GM23338 (cell line): ENCODE data around the gene UCK1. TPM values are rescaled to one million over a fixed set of nuclear protein-coding genes. Genes with fewer than 3 reads are reported as not detected.

ENCODE experiments used
- ATAC-seq: fragments of 200-7000 bp; cut with Tn5 transposase; 3 replicates; pipeline ENCODE4 v1.9.1; 2020
- DNase-seq: peaks from one replicate; pipeline ENCODE4 v3.0.0-alpha.2; 2015; ENCODE audit warnings: low spot score
- H2AFZ ChIP-seq: fragments of 200-600 bp; sonication (generic); 2 replicates; pipeline ENCODE4 v1.8.0; 2016; ENCODE audit warnings: antibody characterized with exemption, mild to moderate bottlenecking, moderate library complexity
- H3F3A ChIP-seq: fragments of 200-600 bp; sonication (generic); replicated peaks from 2 replicates; pipeline ENCODE4 v1.8.0; 2017; ENCODE audit warnings: antibody characterized with exemption, mixed run types, low read depth
- H3K27ac ChIP-seq: fragments of 200-600 bp; sonication (generic); 2 replicates; pipeline ENCODE4 v1.6.1; 2016; ENCODE audit warnings: low read depth
- H3K27me3 ChIP-seq: fragments of 200-600 bp; sonication (generic); 2 replicates; pipeline ENCODE4 v1.8.0; 2016; ENCODE audit warnings: mild to moderate bottlenecking, mixed run types, moderate library complexity; ENCODE audit not compliant: insufficient read depth
- H3K36me3 ChIP-seq: fragments of 200-600 bp; sonication (generic); 2 replicates; pipeline ENCODE4 v1.8.0; 2016; ENCODE audit warnings: mild to moderate bottlenecking; ENCODE audit not compliant: insufficient read depth
- H3K4me1 ChIP-seq: fragments of 200-600 bp; sonication (generic); 2 replicates; pipeline ENCODE4 v1.8.0; 2016; ENCODE audit warnings: mild to moderate bottlenecking, moderate library complexity; ENCODE audit not compliant: insufficient read depth
- H3K4me2 ChIP-seq: fragments of 200-600 bp; sonication (generic); 2 replicates; pipeline ENCODE4 v1.7.1; 2017; ENCODE audit warnings: mixed run types
- H3K4me3 ChIP-seq: fragments of 200-600 bp; sonication (generic); 2 replicates; pipeline ENCODE4 v1.6.1; 2016; ENCODE audit warnings: mixed run types
- H3K79me2 ChIP-seq: fragments of 200-600 bp; sonication (generic); replicated peaks from 2 replicates; pipeline ENCODE4 v1.8.0; 2017; ENCODE audit warnings: mild to moderate bottlenecking; ENCODE audit not compliant: insufficient read depth
- H3K9me2 ChIP-seq: fragments of 200-600 bp; sonication (generic); 2 replicates; pipeline ENCODE4 v1.8.0; 2017; ENCODE audit not compliant: insufficient read depth
- H4K20me1 ChIP-seq: fragments of 200-600 bp; sonication (generic); replicated peaks from 2 replicates; pipeline ENCODE4 v1.8.0; 2017; ENCODE audit warnings: mild to moderate bottlenecking; ENCODE audit not compliant: insufficient read depth
- H3K27ac Mint-ChIP-seq: 2 replicates; pipeline ENCODE4 v1.8.0; 2020; ENCODE audit warnings: inconsistent platforms, mild to moderate bottlenecking, moderate library complexity, mixed read lengths
- H3K27me3 Mint-ChIP-seq: 3 replicates; pipeline ENCODE4 v1.8.0; 2022; ENCODE audit warnings: low read depth, mild to moderate bottlenecking, moderate library complexity, mixed read lengths, inconsistent platforms; ENCODE audit not compliant: insufficient read depth, poor library complexity
- H3K36me3 Mint-ChIP-seq: 3 replicates; pipeline ENCODE4 v1.8.0; 2021; ENCODE audit warnings: low read depth, mild to moderate bottlenecking, inconsistent platforms, moderate library complexity, mixed read lengths
- H3K4me1 Mint-ChIP-seq: 3 replicates; pipeline ENCODE4 v1.8.0; 2020; ENCODE audit warnings: mild to moderate bottlenecking, inconsistent platforms, mixed read lengths
- H3K4me3 Mint-ChIP-seq: 3 replicates; pipeline ENCODE4 v1.8.0; 2021; ENCODE audit warnings: moderate library complexity, mild to moderate bottlenecking, inconsistent platforms, mixed read lengths
- H3K9me3 Mint-ChIP-seq: 3 replicates; pipeline ENCODE4 v1.8.0; 2020; ENCODE audit warnings: moderate library complexity, mild to moderate bottlenecking, inconsistent platforms, mixed read lengths
- CREB1 ChIP-seq: fragments of 250-450 bp; sonication (Bioruptor Pico); IDR thresholded peaks from 2 replicates; pipeline ENCODE4 v1.5.0; 2020; ENCODE audit warnings: low read depth, mild to moderate bottlenecking, moderate library complexity
- CTCF ChIP-seq, 2 experiments: fragments of 200-600 bp in 1 of 2; sonication (generic) in 1 of 2; conservative IDR thresholded peaks; 2 replicates each; pipeline versions ENCODE4 v1.5.1 to v1.6.1; 2016 to 2017; ENCODE audit warnings: antibody characterized with exemption in 2 of 2, low read depth in 2 of 2, mild to moderate bottlenecking in 2 of 2, moderate library complexity in 1 of 2
- ETS1 ChIP-seq: IDR thresholded peaks from 2 replicates; pipeline ENCODE4 v1.6.1; 2016; ENCODE audit warnings: antibody characterized with exemption
- EZH2 ChIP-seq: fragments of 200-600 bp; sonication (generic); IDR thresholded peaks from one replicate; pipeline ENCODE4 v1.8.0; 2017; ENCODE audit warnings: antibody characterized with exemption, mild to moderate bottlenecking, low read depth; ENCODE audit not compliant: unreplicated experiment
- EZH2phosphoT487 ChIP-seq: fragments of 200-600 bp; sonication (generic); IDR thresholded peaks from one replicate; pipeline ENCODE4 v1.8.1; 2018; ENCODE audit warnings: antibody characterized with exemption; ENCODE audit not compliant: unreplicated experiment
- JUNB ChIP-seq: IDR thresholded peaks from one replicate; pipeline ENCODE4 v1.6.1; 2016; ENCODE audit warnings: antibody characterized with exemption; ENCODE audit not compliant: unreplicated experiment
- NANOG ChIP-seq: IDR thresholded peaks from 2 replicates; pipeline ENCODE4 v1.6.1; 2016; ENCODE audit warnings: antibody characterized with exemption, borderline replicate concordance
- POLR2AphosphoS5 ChIP-seq: IDR thresholded peaks from 2 replicates; pipeline ENCODE4 v1.6.1; 2016; ENCODE audit warnings: antibody characterized with exemption, low read depth
- REST ChIP-seq: IDR thresholded peaks from one replicate; pipeline ENCODE4 v1.6.1; 2018; ENCODE audit warnings: antibody characterized with exemption; ENCODE audit not compliant: unreplicated experiment
- STAT1 ChIP-seq: IDR thresholded peaks from one replicate; pipeline ENCODE4 v1.6.1; 2016; ENCODE audit warnings: antibody characterized with exemption; ENCODE audit not compliant: unreplicated experiment
- ZNF114 ChIP-seq: fragments of 250-450 bp; sonication (Bioruptor Pico); IDR thresholded peaks from 2 replicates; pipeline ENCODE4 v1.5.0; 2020; ENCODE audit warnings: mild to moderate bottlenecking, moderate library complexity
- ZNF331 ChIP-seq: fragments of 250-450 bp; sonication (Bioruptor Pico); IDR thresholded peaks from 2 replicates; pipeline ENCODE4 v1.5.0; 2020; ENCODE audit warnings: low read depth, mild to moderate bottlenecking, moderate library complexity
- ZNF462 ChIP-seq: fragments of 250-450 bp; sonication (Bioruptor Pico); IDR thresholded peaks from 2 replicates; pipeline ENCODE4 v1.5.0; 2020; ENCODE audit warnings: mild to moderate bottlenecking, moderate library complexity
- polyA plus RNA-seq: library from polyadenylated mRNA; unstranded; fragments of >200 nt; fragmentation: Nextera tagmentation; extraction: Ambion mirVana; gene quantifications from 2 replicates; pipeline ENCODE4 v1.2.1, GENCODE V29; 2016
- total RNA-seq: library from RNA; depleted of rRNA; stranded (reverse); fragments of >200 nt; shearing (Covaris generic); gene quantifications from 2 replicates; pipeline ENCODE4 v1.2.3, GENCODE V29; 2014

Gene UCK1
- total and polyA plus RNA-seq, 2 experiments from 2014 or later, result 23.4 to 35.9 TPM

GRCh38 chr9:131566158-131566557 lies 35.1 kb upstream of the UCK1 start:
- no peak overlapping the region for H3K4me2 ChIP-seq
- TF ChIP-seq ZNF331 (CRISPR knock-in tag) (no peak), REST (no peak), POLR2AphosphoS5 (no peak), CTCF (conservative IDR thresholded peaks at IDR 0.05; ENCODE audit: low read depth in 2 of 2) (no peak), JUNB (no peak), CREB1 (CRISPR knock-in tag) (no peak), EZH2phosphoT487 (no peak), NANOG (no peak), EZH2 (no peak), ETS1 (no peak), ZNF462 (CRISPR knock-in tag) (no peak), ZNF114 (CRISPR knock-in tag) (no peak), STAT1 (no peak)
- H3K4me1 ChIP-seq, result peaks cover 3% of the 10 kb centered on the region
- peaks cover 36% of the 10 kb centered on the region for H3K36me3 Mint-ChIP-seq
- H3K27me3 Mint-ChIP-seq, result peaks cover 10% of the 10 kb centered on the region
- no peaks in the 10 kb centered on the region for H3K9me2 ChIP-seq
- no peaks in the 10 kb centered on the region for H4K20me1 ChIP-seq
- H3K79me2 ChIP-seq, result no peaks in the 10 kb centered on the region
- H3F3A ChIP-seq, result no peaks in the 10 kb centered on the region
- DNase-seq (no peak), ATAC-seq (no peak)
- no peak overlapping the region for H3K4me3 ChIP-seq
- no peak overlapping the region for H3K4me3 Mint-ChIP-seq
- no peaks in the 10 kb centered on the region for H3K36me3 ChIP-seq
- H2AFZ ChIP-seq, result no peak overlapping the region
- H3K27ac ChIP-seq, result no peak overlapping the region
- H3K27me3 ChIP-seq, result no peaks in the 10 kb centered on the region
- peaks cover 58% of the 10 kb centered on the region for H3K9me3 Mint-ChIP-seq
- H3K27ac Mint-ChIP-seq, result no peak overlapping the region
- peaks cover 5% of the 10 kb centered on the region; the same call in 2 of the 3 replicates for H3K4me1 Mint-ChIP-seq
